CD4-positive, alpha-beta T cell treated with Interleukin-6 for 4 hours (primary cell): ENCODE results near the gene C1QTNF8.

Experiments used
- DNase-seq: peaks from one replicate; pipeline ENCODE4 v3.0.0-alpha.2; 2020; ENCODE audit warnings: mixed read lengths

C1QTNF8 gene, protein sequence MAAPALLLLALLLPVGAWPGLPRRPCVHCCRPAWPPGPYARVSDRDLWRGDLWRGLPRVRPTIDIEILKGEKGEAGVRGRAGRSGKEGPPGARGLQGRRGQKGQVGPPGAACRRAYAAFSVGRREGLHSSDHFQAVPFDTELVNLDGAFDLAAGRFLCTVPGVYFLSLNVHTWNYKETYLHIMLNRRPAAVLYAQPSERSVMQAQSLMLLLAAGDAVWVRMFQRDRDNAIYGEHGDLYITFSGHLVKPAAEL

GRCh38 chr16:1096169-1097082, at the start of gene C1QTNF8:
Gene C1QTNF8 (minus strand): TSS chr16:1096244. CDS start chr16:1094922, 1,322 bp downstream.
- DNase-seq: no peak

DNA sequence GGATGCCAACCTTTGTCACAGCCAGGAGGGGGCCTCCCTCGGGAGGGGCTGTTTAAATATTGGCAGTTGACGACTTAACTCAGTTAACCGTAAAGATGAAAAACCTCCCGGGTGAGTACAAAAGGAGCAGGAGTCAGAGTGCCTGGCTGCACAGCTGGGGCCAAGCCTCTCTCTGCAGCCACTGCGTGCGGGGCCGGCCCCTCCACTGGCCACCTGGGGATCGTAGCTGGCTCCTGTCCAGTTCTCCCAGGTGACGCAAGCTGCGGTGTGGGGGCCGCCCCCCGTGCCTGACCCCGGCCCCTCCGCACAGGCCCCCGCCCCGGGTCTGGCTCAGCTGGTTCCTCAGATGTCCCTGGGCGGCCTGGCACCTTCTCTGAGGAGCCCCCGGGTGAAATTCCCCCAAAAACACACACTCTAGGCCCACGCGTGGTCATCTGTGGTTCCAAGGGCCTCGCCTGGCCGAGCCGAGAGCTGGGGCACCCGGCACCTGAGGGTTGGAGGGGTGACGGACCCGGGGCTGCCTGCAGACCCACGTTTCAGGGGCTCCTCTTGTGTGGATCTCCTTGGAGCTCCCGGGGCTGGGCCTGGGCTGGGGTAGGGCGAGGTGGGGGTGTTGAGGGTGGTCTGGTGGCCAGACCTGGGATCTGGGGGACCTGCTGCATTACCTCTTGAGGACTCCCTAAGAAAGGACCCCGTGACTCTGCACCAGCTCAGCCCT, 49.5 kb upstream of the C1QTNF8 start:
- DNase-seq: no peak

DNA sequence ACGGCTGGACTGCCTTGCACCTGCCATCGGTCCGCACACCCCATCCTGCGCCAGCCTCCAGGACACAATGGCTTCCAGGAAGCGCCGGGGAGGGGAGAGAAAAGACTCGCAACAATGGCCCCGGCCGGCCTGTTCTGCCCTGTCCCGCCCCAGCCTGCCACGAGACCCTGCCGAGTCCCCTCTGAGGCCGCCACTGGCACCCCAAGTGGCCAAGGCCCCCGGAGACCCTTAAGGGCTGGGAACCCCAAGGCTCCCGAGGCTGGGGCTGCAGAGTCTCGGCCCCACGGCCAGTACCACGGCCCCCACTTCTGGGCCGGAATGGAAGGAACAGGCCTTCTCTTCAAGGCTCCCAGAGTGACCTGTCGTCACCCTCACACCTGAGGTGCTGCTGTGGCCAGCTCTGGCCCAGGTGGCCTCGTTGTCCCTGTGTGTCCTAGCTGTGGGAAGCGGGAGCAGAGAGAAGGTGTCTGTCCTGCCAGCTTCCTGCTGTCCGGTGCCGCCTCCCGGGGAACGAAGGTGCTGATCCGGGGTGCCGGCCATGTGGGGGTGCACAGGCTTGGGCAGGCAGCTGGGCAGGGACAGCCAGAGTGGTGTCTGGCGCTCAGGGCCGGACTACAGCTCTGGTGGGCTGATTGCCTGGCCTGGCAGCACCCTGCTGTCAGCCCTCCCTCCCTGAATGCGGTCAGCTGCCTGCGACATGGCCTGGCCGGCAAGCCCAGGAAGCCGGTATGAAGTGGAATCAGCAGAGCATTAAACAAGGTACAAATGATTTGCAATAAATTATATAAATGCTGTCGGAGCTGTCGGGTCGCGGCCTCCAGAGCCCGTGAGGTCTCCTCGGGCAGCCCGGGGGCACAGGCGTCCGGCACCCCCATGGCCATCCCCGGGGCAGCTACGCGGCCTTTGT, 48.7 kb upstream of the C1QTNF8 start:
- DNase-seq: no peak

GRCh38 chr16:1143761-1144450, 47.9 kb upstream of the C1QTNF8 start:
- DNase-seq: no peak

- no peak for DNase-seq
Observed at GRCh38 chr16:1142911-1143310, 46.9 kb upstream of the C1QTNF8 start.

GRCh38 chr16:1141716-1142115, 45.7 kb upstream of the C1QTNF8 start:
- DNase-seq: no peak

DNA sequence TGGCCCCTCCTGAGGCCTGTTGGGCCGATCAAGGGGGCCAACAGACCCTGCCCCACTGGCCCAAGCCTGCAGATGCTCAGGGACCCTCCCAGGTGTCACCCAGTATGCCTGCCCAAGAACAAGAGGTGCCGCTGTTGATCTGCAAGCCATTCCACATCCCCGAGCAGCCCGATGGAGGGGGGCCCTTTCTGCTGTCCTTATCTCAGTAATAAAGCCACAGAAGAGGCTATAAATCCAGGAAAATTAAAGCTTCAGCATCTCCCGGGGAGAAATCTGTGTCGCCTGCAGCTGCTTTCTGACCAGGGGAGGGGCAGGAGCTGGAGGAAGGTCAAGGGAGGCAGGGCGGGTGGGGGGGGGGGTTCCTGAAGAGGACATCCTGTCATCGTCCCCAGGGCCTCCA, 45.1 kb upstream of the C1QTNF8 start:
- DNase-seq: no peak

DNA sequence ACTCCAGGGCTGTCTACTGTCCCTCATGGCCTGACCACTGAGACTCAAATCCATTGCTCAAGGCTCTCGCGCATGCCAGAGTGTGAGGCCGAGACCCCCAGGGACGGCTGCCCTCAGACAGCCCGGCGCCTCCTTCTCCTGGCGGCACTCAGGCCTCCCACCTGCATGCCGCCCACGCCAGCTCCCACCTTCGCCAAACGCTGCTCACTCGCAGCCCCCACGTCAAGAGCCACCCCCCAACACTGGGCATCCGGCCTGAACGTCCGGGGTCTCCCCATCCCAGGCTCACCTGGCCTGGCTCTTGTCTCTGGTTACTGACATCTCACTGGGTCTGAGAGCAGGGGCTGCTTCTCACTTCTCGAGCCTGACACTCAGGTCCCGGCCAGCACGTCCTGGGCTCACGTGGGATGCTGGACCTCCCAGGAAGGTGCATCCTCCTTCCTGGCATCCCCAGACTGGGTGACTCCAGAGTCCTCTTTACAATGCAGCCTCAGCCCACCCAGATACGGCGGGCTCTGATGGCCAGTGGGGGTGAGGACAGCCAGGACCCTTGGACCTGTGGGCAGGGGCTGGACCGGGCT, 44.6 kb upstream of the C1QTNF8 start:
- DNase-seq: no peak

DNA sequence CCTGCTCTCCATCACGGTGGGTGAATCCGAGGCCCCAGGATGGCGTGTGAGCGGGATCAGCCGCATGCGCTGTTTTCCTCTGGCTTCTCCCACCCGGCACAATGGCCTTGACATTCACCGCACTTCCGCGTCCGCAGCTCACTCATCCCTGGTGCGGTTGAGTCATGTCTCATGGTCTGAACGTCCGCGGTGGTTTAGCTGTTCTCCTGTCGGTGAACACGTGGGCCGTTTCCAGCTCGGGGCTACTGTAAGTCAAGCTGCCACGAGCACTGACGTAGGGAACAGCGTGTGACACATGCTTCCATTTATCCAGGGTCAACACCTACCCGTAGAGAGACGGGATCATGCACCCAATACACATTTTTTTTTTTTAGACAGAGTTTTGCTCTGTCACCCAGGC, 41.6 kb upstream of the C1QTNF8 start:
- no peak for DNase-seq

DNA sequence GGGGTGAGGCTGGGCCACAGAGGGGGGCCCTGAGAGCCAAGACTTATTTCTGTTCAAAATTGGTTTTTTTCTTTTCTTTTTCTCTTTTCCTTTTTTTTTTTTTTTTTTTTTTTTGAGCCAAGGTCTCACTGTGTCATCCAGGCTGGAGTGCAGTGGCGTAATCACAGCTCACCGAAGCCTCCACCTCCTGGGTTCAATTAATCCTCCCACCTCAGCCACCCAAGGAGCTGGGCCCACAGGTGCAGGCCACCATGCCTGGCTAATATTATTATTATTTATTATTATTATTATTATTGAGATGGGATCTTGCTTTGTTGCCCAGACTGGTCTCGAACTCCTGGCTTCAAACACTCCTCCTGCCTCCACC, 39.4 kb upstream of the C1QTNF8 start:
- DNase-seq: no peak

GRCh38 chr16:1134776-1135458, 38.9 kb upstream of the C1QTNF8 start:
- DNase-seq: no peak

GRCh38 chr16:1133810-1134520, 37.9 kb upstream of the C1QTNF8 start:
- DNase-seq: no peak

GRCh38 chr16:1133271-1133670, 37.2 kb upstream of the C1QTNF8 start:
- DNase-seq: no peak

DNA sequence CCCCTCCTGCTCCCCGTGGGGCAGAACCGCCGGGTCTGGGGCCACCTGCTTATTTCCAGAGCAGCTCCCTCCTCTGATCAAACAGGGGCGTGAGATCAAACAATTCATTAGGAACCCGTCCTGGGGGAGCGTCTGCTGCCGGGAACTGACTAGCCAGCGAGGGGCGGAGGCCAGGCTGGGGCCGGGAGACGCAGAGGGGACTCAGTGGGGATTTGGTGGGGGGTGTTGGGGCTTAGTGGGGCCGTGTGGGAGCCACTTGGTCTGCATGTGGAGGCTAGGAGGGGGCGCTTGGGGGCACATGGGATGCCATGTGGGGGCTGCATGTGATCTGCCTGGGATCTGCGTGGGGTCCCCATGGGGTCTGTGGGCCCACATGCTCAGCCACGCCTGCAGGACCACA, 36.4 kb upstream of the C1QTNF8 start:
- no peak for DNase-seq

GRCh38 chr16:1131378-1131994, 35.4 kb upstream of the C1QTNF8 start:
- no peak for DNase-seq

DNA sequence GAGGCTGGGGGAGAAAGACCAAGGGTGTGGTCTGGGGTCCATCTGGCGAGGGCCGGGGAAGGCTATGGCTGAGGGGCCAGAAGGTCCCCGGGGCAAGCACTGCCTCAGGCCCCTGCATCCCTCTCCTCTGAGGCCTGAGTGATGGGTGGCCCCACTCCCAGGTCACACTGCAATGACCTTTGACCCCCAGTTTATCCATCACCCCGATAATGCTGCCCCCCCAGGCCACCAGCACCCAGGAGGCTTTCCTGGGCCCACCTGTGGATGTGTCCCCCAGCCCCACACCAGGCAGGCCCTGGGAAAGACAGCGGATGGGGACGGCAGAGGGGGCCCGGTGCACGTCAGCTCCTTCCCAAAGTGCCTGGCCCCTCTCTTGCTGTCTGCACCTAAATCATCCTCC, 34.3 kb upstream of the C1QTNF8 start:
- DNase-seq: no peak

GRCh38 chr16:1129106-1129960, 33.3 kb upstream of the C1QTNF8 start:
- no peak for DNase-seq

DNA sequence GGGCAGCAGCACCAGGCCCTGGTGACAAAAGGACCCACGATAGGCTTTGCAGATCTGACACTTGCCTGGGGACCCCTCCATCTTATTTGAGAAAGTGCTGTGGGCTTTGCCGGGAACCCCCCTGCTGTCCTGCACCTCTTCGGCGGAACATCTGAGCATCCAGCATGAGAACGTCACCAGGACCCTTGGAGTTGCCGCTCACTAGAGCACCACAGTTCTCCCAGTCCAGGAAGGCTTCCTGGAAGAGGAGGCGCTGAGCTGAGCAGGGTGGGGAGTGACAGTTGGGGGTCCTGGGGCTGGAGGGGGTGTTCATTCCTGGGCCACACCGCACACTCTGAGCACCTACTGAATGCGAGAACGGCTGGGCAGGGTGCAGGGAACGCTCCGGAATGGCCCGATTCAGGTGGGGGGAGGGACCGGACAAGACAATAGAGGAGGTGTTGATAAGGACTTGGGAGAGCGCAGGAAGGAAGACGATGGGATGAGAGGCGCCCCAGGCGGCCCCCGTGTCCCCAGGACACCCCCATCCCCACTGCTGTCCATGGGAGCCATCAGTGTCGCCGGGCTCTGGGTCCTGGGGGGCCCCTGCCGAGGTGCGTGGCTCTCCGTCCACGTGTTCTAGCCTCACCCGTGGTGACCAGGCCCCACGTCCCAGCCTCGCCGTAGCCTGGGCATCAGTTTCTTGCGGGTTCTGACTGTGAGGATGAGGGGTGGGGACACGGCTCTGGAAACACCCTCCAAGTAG, 32.1 kb upstream of the C1QTNF8 start:
- DNase-seq: no peak
